Colonic mucosa (tissue), 4 donors: Measurements from ENCODE around the gene PNMA1. TPM values are rescaled to one million over a fixed set of nuclear protein-coding genes. Genes with fewer than 3 reads are reported as not detected.

Experiments used
- DNase-seq: peaks from one replicate; pipeline ENCODE4 v3.0.0-alpha.2; 2020
- H3K27ac ChIP-seq: fragments of 200-600 bp; one replicate; pipeline ENCODE4 v1.8.0; 2021
- H3K27me3 ChIP-seq: fragments of 200-600 bp; one replicate; pipeline ENCODE4 v1.8.0; 2021
- H3K36me3 ChIP-seq: fragments of 200-600 bp; one replicate; pipeline ENCODE4 v1.8.0; 2021
- H3K4me1 ChIP-seq: fragments of 200-600 bp; one replicate; pipeline ENCODE4 v1.8.0; 2021; ENCODE audit warnings: mild to moderate bottlenecking
- H3K4me3 ChIP-seq: fragments of 200-600 bp; one replicate; pipeline ENCODE4 v1.8.0; 2021
- H3K9ac ChIP-seq, 2 donors: one replicate each; pipeline ENCODE4 v1.7.0; 2013; ENCODE audit warnings: control low read depth in 2 of 2, low read depth in 2 of 2, low read length in 2 of 2
- H3K9me3 ChIP-seq: fragments of 200-600 bp; one replicate; pipeline ENCODE4 v1.8.0; 2021
- CTCF ChIP-seq: fragments of 200-600 bp; IDR thresholded peaks from one replicate; pipeline ENCODE4 v1.8.0; 2022; ENCODE audit warnings: antibody characterized with exemption, mild to moderate bottlenecking
- intact Hi-C: fragments of 100-400 bp; cut with DNase I; formaldehyde crosslinking; loops from one replicate; pipeline ENCODE4 v1.14.1; 2022
- total RNA-seq, 2 donors: library from RNA; stranded (reverse); fragmentation: NEBNext Ultra II Directional in 1 of 2; extraction: Animal tissue kit (Norgen Biotek cat#: 25700) in 1 of 2; gene quantifications; one replicate each; pipeline ENCODE4 v1.2.1, GENCODE V29; 2021
- donor health status: healthy.
- donor health status: DM: no; HTN: no; CAD: no.
- donor health status: DM: no; HTN: no; CAD: no.

The PNMA1 gene
- total RNA-seq, 2 donors from 2014 or later = 13.4 to 28.3 TPM

GRCh38 chr14:73753124-73753886 is 39.1 kb upstream of the PNMA1 start:
- Histone ChIP-seq H3K4me3 (no peak overlapping the region), H3K9ac (peak overlapping the region; percentile 71 to 87), H3K9me3 (no peaks in the 10 kb centered on the region), H3K36me3 (no peaks in the 10 kb centered on the region), H3K27me3 (no peaks in the 10 kb centered on the region), H3K4me1 (peaks cover 83% of the 10 kb centered on the region), H3K27ac (peak overlapping the region; percentile 99)
- peak; percentile 90 for DNase-seq
- TF ChIP-seq CTCF = no peak
- intact Hi-C loops = no loop called here

DNA sequence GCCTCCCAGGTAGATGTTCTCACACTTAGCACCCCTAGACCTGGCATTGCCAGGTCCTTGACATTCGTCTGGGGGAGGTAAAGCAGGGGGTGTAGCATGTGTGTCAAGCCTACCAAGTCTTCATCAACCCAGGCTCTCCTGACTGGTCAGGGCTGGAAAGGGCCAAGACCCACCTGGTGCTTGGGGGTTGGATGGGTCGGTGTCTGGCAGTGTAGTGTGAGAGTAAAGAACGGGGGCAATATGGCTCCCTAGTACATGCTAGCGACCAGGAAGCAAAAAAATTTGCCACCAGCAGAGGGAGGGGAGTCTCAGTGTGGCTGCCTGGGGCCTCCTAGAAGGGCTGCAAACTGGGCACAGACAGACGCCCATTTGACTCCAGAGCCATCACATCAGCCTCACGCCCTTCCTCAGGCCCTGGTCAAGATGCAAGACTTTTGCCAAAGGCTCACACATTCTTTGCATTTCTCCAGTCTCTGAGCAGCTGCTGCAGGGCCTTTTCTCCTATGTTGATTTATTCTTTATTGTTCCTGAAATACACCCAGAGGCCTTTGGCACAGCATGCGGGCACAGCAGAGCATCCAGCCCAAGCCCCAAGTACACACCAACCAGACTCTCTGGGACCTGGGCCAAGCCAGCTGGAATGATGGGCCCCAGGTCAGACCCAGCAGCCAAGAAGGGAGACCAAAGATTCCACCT is 38.3 kb upstream of the PNMA1 start:
- intact Hi-C loops = no loop called here
- Histone ChIP-seq H3K27me3 (no peaks in the 10 kb centered on the region), H3K36me3 (no peaks in the 10 kb centered on the region), H3K9me3 (no peaks in the 10 kb centered on the region), H3K4me3 (no peak overlapping the region), H3K9ac (peak overlapping the region; percentile 52 to 87), H3K27ac (peak overlapping the region; percentile 99), H3K4me1 (peaks cover 82% of the 10 kb centered on the region)
- no peak for TF ChIP-seq CTCF
- DNase-seq = peak; percentile 81

- no peak for TF ChIP-seq CTCF
- Histone ChIP-seq H3K27ac (peak overlapping the region; percentile 99), H3K4me3 (no peak overlapping the region), H3K9ac (peak overlapping the region in 1 of 2 donors; percentile 52), H3K36me3 (no peaks in the 10 kb centered on the region), H3K4me1 (peaks cover 81% of the 10 kb centered on the region), H3K9me3 (no peaks in the 10 kb centered on the region), H3K27me3 (no peaks in the 10 kb centered on the region)
- DNase-seq = no peak
- intact Hi-C loops = no loop called here
Observed at GRCh38 chr14:73751157-73751691, 37.0 kb upstream of the PNMA1 start.

DNA sequence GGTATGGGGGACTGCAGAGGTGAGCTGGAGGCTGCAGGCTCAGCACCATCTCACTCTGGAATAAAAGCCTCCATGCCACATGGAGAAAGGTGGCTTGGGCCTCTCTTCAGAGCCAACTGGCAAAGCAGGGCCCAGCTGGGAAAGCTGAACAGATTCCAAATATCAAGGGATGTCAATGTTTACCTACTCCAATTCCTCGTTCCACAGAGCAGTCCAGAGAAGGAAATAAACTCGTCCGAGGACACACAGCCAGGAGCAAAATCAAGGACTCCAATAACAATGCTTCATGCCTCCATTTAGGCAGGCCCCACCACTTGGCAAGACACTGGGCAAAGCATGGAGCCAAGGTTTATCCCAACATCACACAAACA is 36.3 kb upstream of the PNMA1 start:
- Histone ChIP-seq H3K9ac (peak overlapping the region; percentile 24 to 52), H3K9me3 (no peaks in the 10 kb centered on the region), H3K27me3 (no peaks in the 10 kb centered on the region), H3K36me3 (no peaks in the 10 kb centered on the region), H3K27ac (peak overlapping the region; percentile 99), H3K4me1 (peaks cover 81% of the 10 kb centered on the region), H3K4me3 (no peak overlapping the region)
- no peak for TF ChIP-seq CTCF
- intact Hi-C loops = no loop called here
- DNase-seq = peak; percentile 40

DNA sequence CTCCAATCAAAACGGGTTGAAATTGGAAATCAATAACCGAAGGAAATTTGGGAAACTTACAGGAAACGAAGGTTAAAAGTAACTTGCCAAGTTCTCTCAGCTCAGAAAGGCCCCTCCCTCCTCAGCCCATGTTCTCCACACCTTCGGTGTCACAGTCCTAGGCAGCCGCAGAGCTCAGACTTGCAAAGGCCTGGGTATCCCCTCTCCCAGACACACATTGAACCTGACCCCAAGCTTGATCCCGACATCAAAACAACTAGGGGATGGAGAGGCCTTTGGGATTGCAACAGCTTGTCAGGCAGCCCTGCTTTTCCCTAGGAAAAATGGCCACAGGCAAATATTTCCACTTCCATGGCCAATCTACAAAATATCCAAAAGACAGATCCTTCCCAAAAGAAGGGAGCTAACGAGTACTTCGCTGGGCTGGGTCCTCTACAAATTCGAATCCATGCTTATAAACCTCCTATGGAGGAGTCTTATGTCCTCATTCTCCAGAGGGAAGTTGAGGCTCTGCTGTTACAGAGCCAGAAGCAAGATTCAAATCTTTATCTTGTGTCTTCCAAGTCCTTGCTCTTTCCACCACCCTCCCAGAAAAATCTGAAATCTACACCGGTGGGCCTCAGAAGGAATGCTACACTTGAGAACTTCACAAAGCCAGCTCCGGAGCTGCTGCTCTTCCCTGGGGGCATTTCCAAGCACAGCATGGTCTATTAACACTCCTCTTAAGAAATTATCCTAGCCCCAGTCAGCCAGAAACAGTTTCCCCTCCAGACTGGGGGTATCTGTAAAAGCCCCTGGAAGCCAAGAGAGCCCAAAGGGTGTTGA is 35.7 kb upstream of the PNMA1 start:
- Histone ChIP-seq H3K4me1 (peaks cover 81% of the 10 kb centered on the region), H3K27me3 (no peaks in the 10 kb centered on the region), H3K9ac (peak overlapping the region; percentile 24 to 52), H3K27ac (peak overlapping the region; percentile 99), H3K36me3 (no peaks in the 10 kb centered on the region), H3K9me3 (no peaks in the 10 kb centered on the region), H3K4me3 (no peak overlapping the region)
- intact Hi-C loops = no loop called here
- DNase-seq = peak; percentile 32
- no peak for TF ChIP-seq CTCF
